Hematopoietic multipotent progenitor cell treated with erythropoietin and hydrocortisone succinate and interleukin-3 and kit ligand, for 15 days (in vitro differentiated cells): ENCODE data around the gene DLGAP3.
A peak's percentile ranks its signal among the peaks of the same experiment; 100 is the strongest.

Experiments
- DNase-seq: peaks from one replicate; pipeline ENCODE4 v3.0.0-alpha.2; 2015; ENCODE audit warnings: low spot score

The DLGAP3 gene

DNA sequence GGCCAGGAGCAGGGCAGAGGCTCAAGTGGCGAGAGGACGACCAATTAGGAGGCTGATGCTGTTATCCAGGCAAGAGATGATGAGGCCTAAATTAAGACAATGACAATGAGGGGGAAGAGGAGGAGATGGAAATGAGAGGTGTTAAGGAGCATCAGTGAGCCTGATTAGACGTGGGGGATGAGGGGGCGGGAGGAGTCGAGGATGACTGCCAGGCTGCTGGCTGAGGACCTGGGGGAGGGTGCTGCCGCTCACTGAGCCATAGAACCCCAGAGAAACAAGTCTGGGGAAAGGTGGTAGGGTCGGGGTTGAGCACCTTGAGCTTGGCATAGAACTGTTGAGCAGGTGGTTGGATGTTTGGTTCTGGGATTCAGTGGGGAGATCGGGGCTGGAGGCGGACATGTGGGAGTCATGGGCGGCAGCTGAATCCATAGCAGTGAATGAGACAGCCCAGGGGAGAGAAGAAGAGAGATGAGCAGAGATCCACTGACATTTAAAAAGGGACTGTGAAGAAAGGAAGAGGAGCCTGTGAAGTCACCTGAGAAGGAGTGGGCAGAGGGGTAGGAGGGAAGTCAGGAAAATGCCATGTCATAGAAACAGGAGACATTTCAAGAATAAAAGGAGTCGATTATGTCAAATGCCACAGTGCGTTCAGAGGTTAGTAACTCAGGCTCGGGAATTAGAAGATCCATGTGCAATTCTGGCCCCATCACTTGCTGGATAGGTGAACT is 28.5 kb downstream of the DLGAP3 start:
- DNase-seq, result no peak

DNA sequence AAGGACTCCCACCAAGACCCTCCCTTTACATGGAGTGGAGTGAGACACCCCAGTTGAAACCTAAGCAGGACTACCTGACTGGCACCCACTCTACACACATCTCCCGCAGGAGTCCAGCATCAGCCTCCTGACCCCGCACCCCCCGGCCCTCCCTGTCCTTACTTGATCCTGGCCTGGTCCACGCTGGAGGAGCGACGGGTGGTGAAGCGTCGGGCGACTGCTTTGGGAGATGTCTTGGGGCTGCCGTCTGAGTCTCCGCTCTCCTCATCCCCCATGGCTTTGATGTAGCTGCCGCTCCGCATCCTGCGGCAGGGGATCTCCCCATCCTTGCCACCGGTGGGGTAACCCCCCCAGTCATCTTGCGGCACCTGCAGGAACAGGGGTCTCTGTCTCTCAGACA is 29.5 kb downstream of the DLGAP3 start:
- DNase-seq, result no peak

- no peak for DNase-seq
Measured at GRCh38 chr1:34899471-34899870, 30.0 kb downstream of the DLGAP3 start.

GRCh38 chr1:34898330-34898761 is 31.1 kb downstream of the DLGAP3 start:
- no peak for DNase-seq

- no peak for DNase-seq
Measured at GRCh38 chr1:34896612-34897011, 32.8 kb downstream of the DLGAP3 start.

- no peak for DNase-seq
Measured at GRCh38 chr1:34889705-34890104, 39.7 kb downstream of the DLGAP3 start.

GRCh38 chr1:34887593-34887992 is 41.9 kb downstream of the DLGAP3 start:
- DNase-seq, result no peak

DNA sequence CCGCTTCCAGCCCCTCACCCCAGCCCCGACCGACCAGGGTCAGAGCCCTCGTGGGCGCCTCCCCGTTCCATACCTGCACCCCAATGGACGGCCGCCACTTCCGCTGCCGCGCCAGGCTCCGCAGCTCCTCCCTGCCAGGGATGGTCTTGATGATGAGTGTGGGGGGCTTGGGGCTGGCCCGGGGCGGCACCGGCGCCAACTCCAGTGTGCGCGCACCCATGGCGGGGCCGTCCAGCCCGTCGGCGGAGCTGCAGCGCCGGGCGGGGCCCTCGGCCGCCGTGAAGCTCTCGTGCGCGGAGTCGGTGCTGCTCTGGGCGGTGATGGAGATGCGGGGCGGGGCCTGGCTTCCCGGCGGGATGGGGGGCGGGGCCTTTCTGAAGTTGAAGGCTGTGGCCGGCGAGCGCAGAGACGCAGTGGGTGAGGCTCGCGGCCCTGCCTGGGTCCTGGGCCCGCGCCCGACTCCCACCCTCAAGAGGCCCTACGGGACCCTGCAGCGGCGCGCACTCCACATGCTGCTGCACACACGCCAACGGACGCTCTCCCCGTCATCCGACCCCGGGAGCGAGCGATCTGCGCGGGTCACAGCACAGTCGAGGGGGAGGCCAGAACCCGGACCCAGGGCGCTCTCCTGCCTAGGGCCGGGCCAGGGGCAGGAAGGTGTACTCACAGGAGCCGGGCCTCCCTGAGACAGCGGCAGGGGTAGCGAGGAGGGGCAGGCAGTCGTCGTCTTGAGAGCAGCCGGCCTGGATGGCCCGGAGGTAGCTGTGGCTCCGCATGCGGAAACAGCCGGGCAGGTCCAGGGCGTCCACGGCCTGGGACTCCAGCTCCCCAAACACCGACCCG is 43.8 kb downstream of the DLGAP3 start:
- no peak for DNase-seq

- DNase-seq, result no peak
Measured at GRCh38 chr1:34884961-34885360, 44.5 kb downstream of the DLGAP3 start.

DNA sequence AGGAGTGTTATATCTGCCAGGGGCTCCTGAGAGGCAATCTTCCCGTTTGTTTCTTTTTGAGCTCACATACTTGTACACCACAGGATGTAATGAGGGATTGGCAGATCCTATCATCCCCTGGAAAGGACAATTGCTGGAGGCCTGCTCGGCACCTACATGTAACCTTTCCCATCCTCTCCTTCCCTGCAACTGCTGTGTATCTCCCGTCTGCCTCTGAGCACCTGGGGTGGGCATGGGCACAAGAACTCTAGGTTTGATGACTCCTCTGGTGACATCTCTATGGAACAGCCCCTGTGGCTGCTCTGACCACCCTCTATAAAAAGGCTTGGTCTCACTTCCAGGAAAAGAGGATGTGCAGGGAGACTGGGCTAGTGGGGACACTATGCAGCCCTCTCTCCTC is 44.9 kb downstream of the DLGAP3 start:
- DNase-seq, result no peak

- no peak for DNase-seq
Measured at GRCh38 chr1:34879230-34879629, 50.2 kb downstream of the DLGAP3 start.

- no peak for DNase-seq
Measured at GRCh38 chr1:34876406-34876805, 53.0 kb downstream of the DLGAP3 start.

GRCh38 chr1:34874296-34874952 is 55.0 kb downstream of the DLGAP3 start:
- no peak for DNase-seq

DNA sequence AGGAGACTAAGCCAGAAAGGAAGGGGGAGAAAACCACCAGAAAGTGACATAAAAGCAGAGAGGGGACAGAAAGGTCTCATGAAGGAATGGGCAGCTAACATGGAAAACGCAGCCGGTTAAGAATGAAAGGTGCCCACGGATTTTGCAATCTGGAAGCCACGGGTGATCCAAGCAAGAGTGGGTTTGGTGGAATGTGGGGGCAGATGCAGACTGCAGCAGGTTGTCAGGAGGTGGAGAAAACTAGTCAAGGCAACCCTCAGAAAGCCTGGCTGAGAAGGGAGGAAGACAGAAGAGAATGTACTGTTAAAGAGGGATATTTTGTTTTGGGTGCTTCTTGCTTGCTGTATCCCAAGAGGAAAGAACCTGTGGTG is 57.3 kb downstream of the DLGAP3 start:
- DNase-seq, result no peak

GRCh38 chr1:34871443-34872132 is 57.9 kb downstream of the DLGAP3 start:
- no peak for DNase-seq

DNA sequence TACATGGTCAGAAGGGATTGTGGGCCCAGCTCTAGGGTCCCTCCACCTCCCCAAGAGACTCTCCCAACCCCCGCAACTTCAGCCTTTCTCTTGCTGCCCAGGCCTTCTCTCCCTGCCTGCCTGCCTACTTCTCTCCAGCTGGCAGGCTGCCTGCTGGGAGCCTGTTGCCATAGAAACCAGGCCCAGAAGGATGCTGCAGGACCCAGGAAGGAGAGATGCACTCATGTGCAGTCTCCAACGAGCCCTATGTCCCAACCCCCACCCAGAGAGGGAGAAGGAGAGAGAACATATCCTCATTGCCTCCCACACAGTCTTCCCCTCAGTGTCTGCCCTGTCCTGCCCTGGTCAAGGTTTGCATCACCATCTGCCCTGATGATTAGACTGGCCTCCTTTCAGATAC is 59.1 kb downstream of the DLGAP3 start:
- DNase-seq, result no peak

GRCh38 chr1:34869760-34870159 is 59.7 kb downstream of the DLGAP3 start:
- no peak for DNase-seq

GRCh38 chr1:34868230-34869049 is 61.0 kb downstream of the DLGAP3 start:
- DNase-seq, result no peak

DNA sequence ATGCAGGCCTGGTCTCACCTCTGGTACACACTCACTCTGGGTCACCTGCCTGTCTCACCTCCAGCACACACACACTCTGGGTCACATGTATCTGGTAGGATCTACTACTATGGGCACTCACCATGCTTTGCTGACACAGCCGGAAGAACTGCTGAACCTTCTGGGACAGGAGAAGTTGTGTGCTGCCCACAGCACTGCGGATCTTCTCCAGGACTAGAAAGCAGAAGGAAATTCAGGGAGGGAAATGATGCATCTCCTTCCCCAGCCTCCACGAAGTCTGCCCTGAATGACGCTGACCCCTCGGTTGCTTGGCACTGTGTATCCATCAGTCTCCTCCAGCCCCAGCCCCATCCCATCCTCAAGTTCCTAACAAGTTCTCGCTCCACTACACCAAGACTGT is 62.0 kb downstream of the DLGAP3 start:
- DNase-seq, result no peak

- DNase-seq, result no peak
Measured at GRCh38 chr1:34866762-34867109, 62.7 kb downstream of the DLGAP3 start.

DNA sequence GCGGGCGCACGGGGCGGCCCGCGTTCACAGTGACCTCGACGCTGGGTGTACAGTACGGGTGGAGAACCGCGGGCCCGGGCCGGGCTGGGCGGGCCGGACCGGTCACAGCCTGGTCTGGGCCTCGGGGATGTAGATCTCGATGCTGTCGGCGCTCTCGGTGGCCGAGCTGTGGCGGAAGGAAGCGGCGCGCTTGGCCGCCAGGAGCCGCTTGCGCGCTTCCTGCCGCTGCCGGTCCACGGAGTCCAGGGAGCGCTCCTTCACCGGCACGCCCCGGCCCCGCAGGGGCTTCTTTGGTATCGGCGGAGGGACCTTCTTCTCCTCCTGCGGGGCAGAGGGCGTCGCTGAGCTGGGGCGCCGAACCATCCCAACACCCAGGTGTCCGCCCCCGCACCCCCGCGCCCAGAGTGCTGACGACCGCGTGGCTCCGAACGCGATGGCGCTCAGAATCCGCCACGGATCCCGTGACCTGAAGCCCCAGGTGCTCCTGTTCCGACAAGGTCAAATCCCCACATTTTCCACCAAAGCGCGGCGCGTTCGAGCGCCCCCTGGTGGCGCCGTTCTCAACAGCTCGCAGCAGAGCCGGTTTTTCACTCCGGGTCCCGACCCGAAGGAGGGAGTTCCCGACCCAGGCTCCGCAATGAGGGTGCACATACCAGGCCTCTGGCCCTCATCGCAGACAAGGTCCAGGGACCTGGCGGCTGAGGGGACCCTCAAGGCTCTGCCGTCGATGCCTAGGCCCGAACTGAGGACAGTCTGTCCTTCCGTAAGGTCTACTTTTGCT is 63.3 kb downstream of the DLGAP3 start:
- peak; percentile 82 for DNase-seq
